GM23248 (cell line): ENCODE results near the gene SUPT3H. TPM values are rescaled to one million over a fixed set of nuclear protein-coding genes. Genes with fewer than 3 reads are reported as not detected.

Experiments
- DNase-seq: peaks from one replicate; pipeline ENCODE4 v3.0.0-alpha.2; 2015
- H2AFZ ChIP-seq: fragments of 200-600 bp; sonication (generic); 2 replicates; pipeline ENCODE4 v1.6.1; 2016; ENCODE audit warnings: antibody characterized with exemption
- H3F3A ChIP-seq: fragments of 200-600 bp; sonication (generic); 2 replicates; pipeline ENCODE4 v1.6.1; 2016; ENCODE audit warnings: mild to moderate bottlenecking, antibody characterized with exemption, mixed run types; ENCODE audit not compliant: insufficient read depth
- H3K27ac ChIP-seq: fragments of 200-600 bp; sonication (generic); 2 replicates; pipeline ENCODE4 v1.5.1; 2016; ENCODE audit warnings: mild to moderate bottlenecking
- H3K27me3 ChIP-seq: fragments of 200-600 bp; sonication (generic); replicated peaks from 2 replicates; pipeline ENCODE4 v1.6.1; 2016; ENCODE audit warnings: mild to moderate bottlenecking; ENCODE audit not compliant: insufficient read depth
- H3K36me3 ChIP-seq: fragments of 200-600 bp; sonication (generic); 2 replicates; pipeline ENCODE4 v1.6.1; 2016; ENCODE audit warnings: low read depth, mild to moderate bottlenecking
- H3K4me1 ChIP-seq: fragments of 200-600 bp; sonication (generic); 2 replicates; pipeline ENCODE4 v1.6.1; 2016; ENCODE audit warnings: mild to moderate bottlenecking; ENCODE audit not compliant: insufficient read depth
- H3K4me2 ChIP-seq: fragments of 200-600 bp; sonication (generic); one replicate; pipeline ENCODE4 v1.6.1; 2016; ENCODE audit warnings: mild to moderate bottlenecking; ENCODE audit not compliant: unreplicated experiment
- H3K4me3 ChIP-seq: fragments of 200-600 bp; sonication (generic); 2 replicates; pipeline ENCODE4 v1.5.1; 2016; ENCODE audit warnings: mild to moderate bottlenecking
- H3K79me2 ChIP-seq: fragments of 200-600 bp; sonication (generic); 2 replicates; pipeline ENCODE4 v1.6.1; 2016; ENCODE audit warnings: mild to moderate bottlenecking; ENCODE audit not compliant: insufficient read depth
- H3K9ac ChIP-seq: fragments of 200-600 bp; sonication (generic); 2 replicates; pipeline ENCODE4 v1.6.1; 2016; ENCODE audit warnings: mild to moderate bottlenecking
- H3K9me2 ChIP-seq: fragments of 200-600 bp; sonication (generic); 2 replicates; pipeline ENCODE4 v1.6.1; 2016; ENCODE audit warnings: mixed run types, mild to moderate bottlenecking, moderate library complexity; ENCODE audit not compliant: insufficient read depth
- H3K9me3 ChIP-seq: fragments of 200-600 bp; sonication (generic); one replicate; pipeline ENCODE4 v1.6.1; 2017; ENCODE audit warnings: low read depth
- H4K20me1 ChIP-seq: fragments of 200-600 bp; sonication (generic); 2 replicates; pipeline ENCODE4 v1.6.0; 2016; ENCODE audit not compliant: insufficient read depth
- EZH2 ChIP-seq: fragments of 200-600 bp; sonication (generic); IDR thresholded peaks from 2 replicates; pipeline ENCODE4 v1.6.1; 2018; ENCODE audit warnings: antibody characterized with exemption, mild to moderate bottlenecking; ENCODE audit not compliant: insufficient read depth, poor library complexity, severe bottlenecking
- EZH2phosphoT487 ChIP-seq: fragments of 200-600 bp; sonication (generic); IDR thresholded peaks from 2 replicates; pipeline ENCODE4 v1.6.1; 2018; ENCODE audit warnings: antibody characterized with exemption, moderate library complexity, mild to moderate bottlenecking, low read depth; ENCODE audit not compliant: insufficient read depth
- WGBS, 2 experiments: methylation state at CpG; one replicate each; pipeline ENCODE4 v1.1.6; 2015 to 2017; ENCODE audit warnings: low lambda C conversion rate in 2 of 2, low coverage in 1 of 2; ENCODE audit errors: missing lambda C conversion rate in 2 of 2; 5-methylcytosine and 5-hydroxymethylcytosine counted together
- in situ Hi-C: fragments of 300-500 bp; cut with MboI; formaldehyde crosslinking; loops from 2 replicates; pipeline ENCODE4 v1.15.0; 2020
- polyA plus RNA-seq: library from polyadenylated mRNA; unstranded; fragments of >200 nt; fragmentation: Nextera tagmentation; extraction: Ambion mirVana; gene quantifications from 2 replicates; pipeline ENCODE4 v1.2.1, GENCODE V29; 2016
- total RNA-seq: library from RNA; depleted of rRNA; stranded (reverse); fragments of >200 nt; shearing (Covaris generic); gene quantifications from 2 replicates; pipeline ENCODE4 v1.2.3, GENCODE V29; 2014

Gene SUPT3H
- total and polyA plus RNA-seq, 2 experiments from 2014 or later: 9.3 to 12.4 TPM

- WGBS, 2 experiments: 93 to 100% methylated on average over 2 of the region's 2 CpGs
- H3K27me3 ChIP-seq: no peaks in the 10 kb centered on the region
- in situ Hi-C loops: no loop called here
These were observed 146.1 kb downstream of the SUPT3H start for GRCh38 chr6:45231660-45232059.

GRCh38 chr6:45229416-45229815 lies 148.3 kb downstream of the SUPT3H start:
- Histone ChIP-seq H3F3A (no peaks in the 10 kb centered on the region), H3K27ac (no peak overlapping the region), H3K4me2 (no peak overlapping the region), H3K9me3 (no peaks in the 10 kb centered on the region), H3K79me2 (no peaks in the 10 kb centered on the region), H3K9me2 (no peaks in the 10 kb centered on the region), H2AFZ (no peak overlapping the region), H3K4me1 (no peaks in the 10 kb centered on the region), H3K4me3 (no peak overlapping the region), H3K9ac (no peak overlapping the region), H3K36me3 (no peaks in the 10 kb centered on the region), H4K20me1 (no peaks in the 10 kb centered on the region), H3K27me3 (no peaks in the 10 kb centered on the region)
- 91 to 95% methylated on average over 1 of the region's 1 CpG for WGBS, 2 experiments
- in situ Hi-C loops: no loop called here
- no peak for TF ChIP-seq EZH2
- no peak for TF ChIP-seq EZH2phosphoT487
- no peak for DNase-seq

More at GRCh38 chr6:45231660-45232059, 146.1 kb downstream of the SUPT3H start:
- DNase-seq: no peak
- no peak overlapping the region for H3K4me3 ChIP-seq
- H3K4me1 ChIP-seq: no peaks in the 10 kb centered on the region
- no peaks in the 10 kb centered on the region for H3K9me3 ChIP-seq
- H3F3A ChIP-seq: no peaks in the 10 kb centered on the region
- TF ChIP-seq EZH2phosphoT487 (no peak), EZH2 (no peak)
- no peaks in the 10 kb centered on the region for H3K79me2 ChIP-seq
- H3K36me3 ChIP-seq: no peaks in the 10 kb centered on the region
- no peak overlapping the region for H3K9ac ChIP-seq
- no peak overlapping the region for H3K4me2 ChIP-seq
- H2AFZ ChIP-seq: no peak overlapping the region
- no peaks in the 10 kb centered on the region for H4K20me1 ChIP-seq
- no peaks in the 10 kb centered on the region for H3K9me2 ChIP-seq
- H3K27ac ChIP-seq: no peak overlapping the region

DNA sequence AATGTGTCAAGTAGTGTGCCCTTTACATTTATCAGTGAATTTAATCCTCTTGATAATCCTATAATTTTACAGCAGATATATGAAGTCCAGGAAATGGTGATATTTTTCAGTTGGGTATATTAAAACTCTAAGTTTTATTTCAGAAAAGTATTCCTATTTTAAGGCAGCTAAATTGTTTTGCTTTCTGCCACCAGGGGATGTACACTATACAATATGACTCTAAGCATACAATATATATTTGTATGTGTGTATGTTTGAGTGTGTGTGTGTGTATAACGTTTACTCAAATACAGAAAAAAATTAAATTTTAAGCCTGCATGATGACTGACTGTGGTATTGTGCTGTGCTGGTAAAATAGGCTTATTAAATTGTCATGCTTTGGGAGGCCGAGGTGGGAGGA lies 151.7 kb downstream of the SUPT3H start:
- no peak for DNase-seq
- no peaks in the 10 kb centered on the region for H4K20me1 ChIP-seq
- no peak overlapping the region for H3K9ac ChIP-seq
- no peak overlapping the region for H3K27ac ChIP-seq
- TF ChIP-seq EZH2phosphoT487 (no peak), EZH2 (no peak)
- no peaks in the 10 kb centered on the region for H3F3A ChIP-seq
- no peaks in the 10 kb centered on the region for H3K36me3 ChIP-seq
- in situ Hi-C loops: no loop called here
- no peaks in the 10 kb centered on the region for H3K9me3 ChIP-seq
- H3K4me3 ChIP-seq: no peak overlapping the region
- no peaks in the 10 kb centered on the region for H3K79me2 ChIP-seq
- H3K4me1 ChIP-seq: no peaks in the 10 kb centered on the region
- H3K9me2 ChIP-seq: no peaks in the 10 kb centered on the region
- WGBS, 2 experiments: 99 to 100% methylated on average over 2 of the region's 2 CpGs
- no peaks in the 10 kb centered on the region for H3K27me3 ChIP-seq
- H3K4me2 ChIP-seq: no peak overlapping the region
- no peak overlapping the region for H2AFZ ChIP-seq

- in situ Hi-C loops: no loop called here
- H2AFZ ChIP-seq: no peak overlapping the region
- H3K4me2 ChIP-seq: no peak overlapping the region
- H4K20me1 ChIP-seq: no peaks in the 10 kb centered on the region
- no peaks in the 10 kb centered on the region for H3K36me3 ChIP-seq
- H3K27me3 ChIP-seq: no peaks in the 10 kb centered on the region
- H3K9ac ChIP-seq: no peak overlapping the region
- no peak overlapping the region for H3K4me3 ChIP-seq
- TF ChIP-seq EZH2phosphoT487: no peak
- no peak for TF ChIP-seq EZH2
- no peaks in the 10 kb centered on the region for H3K4me1 ChIP-seq
- H3K9me2 ChIP-seq: no peaks in the 10 kb centered on the region
- no peaks in the 10 kb centered on the region for H3K9me3 ChIP-seq
- 98 to 100% methylated on average over 1 of the region's 1 CpG for WGBS, 2 experiments
- H3K79me2 ChIP-seq: no peaks in the 10 kb centered on the region
- H3F3A ChIP-seq: no peaks in the 10 kb centered on the region
- no peak overlapping the region for H3K27ac ChIP-seq
- no peak for DNase-seq
These were observed 155.4 kb downstream of the SUPT3H start for GRCh38 chr6:45222380-45222779.

DNA sequence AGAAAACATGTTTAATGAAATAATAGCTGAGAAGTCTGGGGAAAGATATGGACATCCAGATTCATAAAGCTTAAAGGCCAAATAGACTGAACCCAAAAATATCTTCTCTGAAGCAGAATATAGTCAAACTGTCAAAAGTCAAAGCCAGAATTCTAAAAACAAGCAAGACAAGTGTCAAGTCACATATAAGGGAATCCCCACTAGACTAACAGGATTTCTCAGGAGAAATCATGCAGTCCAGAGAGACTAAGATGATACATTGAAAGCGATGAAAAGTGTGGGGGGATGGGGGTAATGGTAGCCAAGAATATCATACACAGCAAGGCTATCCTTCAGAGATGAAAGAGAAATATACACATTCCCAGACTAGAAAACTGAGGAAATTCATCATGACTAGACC lies 162.0 kb downstream of the SUPT3H start:
- Histone ChIP-seq H3K27me3 (no peaks in the 10 kb centered on the region), H3K79me2 (no peaks in the 10 kb centered on the region), H3F3A (no peaks in the 10 kb centered on the region), H2AFZ (no peak overlapping the region), H3K36me3 (no peaks in the 10 kb centered on the region), H3K9me2 (no peaks in the 10 kb centered on the region), H3K4me3 (no peak overlapping the region), H3K4me1 (no peaks in the 10 kb centered on the region), H3K9me3 (peaks cover 4% of the 10 kb centered on the region), H3K4me2 (no peak overlapping the region), H3K27ac (no peak overlapping the region), H3K9ac (no peak overlapping the region), H4K20me1 (no peaks in the 10 kb centered on the region)
- in situ Hi-C loops: no loop called here
- no peak for DNase-seq
- WGBS, 2 experiments: 96 to 100% methylated on average over 1 of the region's 1 CpG
- no peak for TF ChIP-seq EZH2phosphoT487
- TF ChIP-seq EZH2: no peak
